Activated CD8-positive, alpha-beta memory T cell treated with anti-CD3 and anti-CD28 coated beads for 24 hours (primary cell): ENCODE results near the gene TP53BP1.
"Not testable (repeated sequence)": the region's sequence is repeated elsewhere in the genome, so short reads cannot be mapped to it uniquely, and the experiment has no call there.

Experiments used
- DNase-seq: peaks from one replicate; pipeline ENCODE4 v3.0.0-alpha.2; 2020

Gene TP53BP1

GRCh38 chr15:43410572-43411214, 82.3 kb downstream of the TP53BP1 start:
- no peak for DNase-seq

- no peak for DNase-seq
Measured at GRCh38 chr15:43408789-43409188, 84.2 kb downstream of the TP53BP1 start.

- DNase-seq, result no peak
Measured at GRCh38 chr15:43406808-43407207, 86.1 kb downstream of the TP53BP1 start.

- no peak for DNase-seq
Measured at GRCh38 chr15:43406189-43406588, 86.8 kb downstream of the TP53BP1 start.

GRCh38 chr15:43404130-43404529, 88.8 kb downstream of the TP53BP1 start:
- DNase-seq, result no peak

DNA sequence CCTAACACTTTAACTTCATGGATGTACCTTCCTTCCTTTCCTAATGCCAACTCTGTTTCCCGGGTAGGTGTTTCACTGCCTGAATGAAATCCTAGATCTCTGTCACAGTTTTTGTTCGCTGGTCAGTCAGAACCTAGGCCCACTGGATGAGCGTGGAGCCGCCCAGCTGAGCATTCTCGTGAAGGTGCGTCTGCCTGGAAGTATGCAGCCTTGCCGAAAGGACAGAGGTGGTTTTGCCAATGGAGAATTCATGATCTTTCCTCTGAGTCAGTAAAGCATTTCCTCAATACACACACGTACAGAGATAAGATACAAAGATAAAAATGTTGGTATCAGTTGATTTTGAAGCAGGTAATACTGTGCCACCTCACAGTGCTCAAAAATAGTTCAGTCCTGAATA, 89.3 kb downstream of the TP53BP1 start:
- no peak for DNase-seq

- DNase-seq, result no peak
Measured at GRCh38 chr15:43402255-43402654, 90.7 kb downstream of the TP53BP1 start.

DNA sequence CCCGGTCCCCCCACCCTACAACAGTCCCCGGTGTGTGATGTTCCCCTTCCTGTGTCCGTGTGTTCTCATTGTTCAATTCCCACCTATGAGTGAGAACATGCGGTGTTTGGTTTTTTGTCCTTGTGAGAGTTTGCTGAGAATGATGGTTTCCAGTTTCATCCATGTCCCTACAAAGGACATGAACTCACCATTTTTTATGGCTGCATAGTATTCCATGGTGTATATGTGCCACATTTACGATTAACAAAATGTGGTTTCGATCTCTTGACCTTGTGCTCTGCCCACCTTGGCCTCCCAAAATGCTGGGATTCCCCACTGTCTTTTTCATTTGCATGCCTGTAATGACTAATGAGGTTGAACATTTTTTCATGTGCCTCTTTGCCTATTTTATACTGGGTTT, 99.4 kb downstream of the TP53BP1 start:
- not testable (repeated sequence) for DNase-seq

DNA sequence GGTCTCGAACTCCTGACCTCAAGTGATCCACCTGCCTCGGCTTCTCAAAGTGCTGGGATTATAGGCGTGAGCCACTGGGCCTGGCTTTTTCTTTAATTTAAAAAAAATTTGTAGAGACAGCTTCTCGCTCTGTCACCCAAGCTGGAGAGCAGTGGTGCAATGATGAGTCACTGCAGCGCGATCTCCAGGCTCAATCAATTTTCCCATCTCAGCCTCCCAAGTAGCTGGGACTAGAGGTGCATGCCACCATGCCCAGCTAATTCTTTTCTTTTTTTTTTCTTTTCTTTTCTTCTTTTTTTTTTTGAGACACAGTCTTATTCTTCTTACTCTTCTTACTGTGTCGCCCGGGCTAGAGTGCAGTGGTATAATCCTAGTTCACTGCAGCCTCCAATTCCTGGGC, 102.2 kb downstream of the TP53BP1 start:
- DNase-seq, result no peak

GRCh38 chr15:43383070-43383469, 109.9 kb downstream of the TP53BP1 start:
- DNase-seq, result no peak

DNA sequence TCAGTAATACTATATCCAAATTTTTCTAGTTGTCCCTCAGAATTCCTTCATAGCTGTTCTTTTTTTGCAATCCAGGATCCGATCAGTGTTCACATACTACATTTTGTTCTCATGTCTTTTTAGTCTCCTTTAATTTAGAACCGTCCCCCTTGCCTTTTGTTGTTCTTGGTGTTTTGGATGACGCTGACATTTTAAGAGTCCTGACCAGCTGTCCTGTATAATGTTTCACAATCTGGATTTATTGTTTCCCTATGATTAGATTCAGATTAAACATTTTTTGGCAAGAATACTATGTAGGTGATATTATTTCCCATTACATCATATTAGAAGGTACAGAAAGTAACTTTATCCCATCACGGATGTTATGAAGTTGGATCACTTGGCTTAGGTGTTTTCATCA, 110.6 kb downstream of the TP53BP1 start:
- no peak for DNase-seq

GRCh38 chr15:43378601-43379000, 114.4 kb downstream of the TP53BP1 start:
- no peak for DNase-seq

- DNase-seq, result peak; percentile 59
Measured at GRCh38 chr15:43376017-43376705, 116.8 kb downstream of the TP53BP1 start.

DNA sequence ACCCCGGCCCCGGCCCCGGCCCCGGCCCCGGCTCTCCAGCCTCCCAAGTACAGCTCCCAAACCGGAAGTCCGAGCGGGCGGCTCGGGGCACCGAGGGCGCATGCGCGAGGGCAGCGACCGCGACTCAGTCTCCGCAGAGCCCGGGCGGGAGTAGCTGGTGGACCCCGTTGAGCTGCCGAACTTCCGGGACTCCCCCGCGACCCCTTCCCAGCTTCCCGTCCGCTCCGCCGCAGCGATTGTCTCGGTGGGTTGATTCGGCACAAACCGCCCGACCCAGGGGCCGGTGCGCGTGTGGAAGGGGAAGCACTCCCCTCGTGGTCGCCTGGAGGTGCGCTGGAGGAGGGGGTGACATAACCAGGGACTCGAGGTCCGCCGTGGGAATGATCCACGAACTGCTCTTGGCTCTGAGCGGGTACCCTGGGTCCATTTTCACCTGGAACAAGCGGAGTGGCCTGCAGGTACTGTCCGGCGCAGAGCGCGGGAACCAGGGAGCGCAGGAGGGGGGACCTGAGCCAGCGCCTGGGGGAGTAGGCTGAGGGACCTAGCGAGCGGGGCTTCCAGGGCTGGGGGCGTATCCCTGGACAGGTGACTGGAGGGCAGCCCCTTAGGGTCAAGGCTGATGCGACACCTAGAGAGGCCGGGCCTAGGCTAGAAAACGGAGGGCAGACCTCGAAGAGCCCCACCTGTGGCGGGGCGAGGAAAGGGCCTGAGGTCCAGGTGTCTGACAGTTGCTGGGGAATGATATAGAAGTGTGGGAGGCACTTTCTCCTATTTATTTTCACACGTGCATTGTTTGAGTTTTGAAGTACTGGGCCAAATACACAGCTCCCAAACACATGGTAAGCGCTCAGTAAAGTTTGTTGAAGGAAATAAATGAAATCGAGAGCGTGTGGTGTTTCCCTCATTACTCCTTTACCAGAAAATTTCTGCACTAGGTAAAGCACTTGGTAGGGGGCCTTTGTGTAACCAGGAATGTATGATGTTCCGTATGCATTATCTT, 121.7 kb downstream of the TP53BP1 start, which contains the start of the genes TUBGCP4 and ZSCAN29:
TSS of gene TUBGCP4 (plus strand) at position 127 of the 1,000 bp plus-strand sequence. CDS start at position 381, 254 bp downstream.
TSS of gene ZSCAN29 (minus strand) at position 69 of the 1,000 bp plus-strand sequence. CDS start 1,130 bp downstream, outside the sequence.
- DNase-seq, result peak; percentile 93

- no peak for DNase-seq
Measured at GRCh38 chr15:43370310-43370974, 122.5 kb downstream of the TP53BP1 start.

- DNase-seq, result no peak
Measured at GRCh38 chr15:43361313-43361903, 131.5 kb downstream of the TP53BP1 start.

DNA sequence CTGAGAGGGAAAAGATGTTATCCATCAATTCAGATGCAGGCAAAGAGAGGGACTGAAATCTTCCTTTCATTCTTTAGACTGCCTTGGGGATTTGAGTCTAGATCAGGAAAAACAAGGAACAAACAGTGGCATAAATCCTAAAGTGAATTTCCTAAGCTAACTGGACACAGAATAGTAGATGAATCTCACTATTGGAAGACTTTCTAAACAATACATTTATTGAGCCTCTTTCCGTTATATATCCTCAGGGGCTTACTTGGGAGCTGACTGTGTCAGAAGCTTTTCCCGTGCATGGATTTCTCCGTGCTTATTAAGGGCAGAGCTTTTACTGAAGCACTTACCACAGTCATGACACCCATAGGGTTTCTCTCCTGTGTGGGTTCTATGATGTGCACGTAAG, 132.1 kb downstream of the TP53BP1 start:
- no peak for DNase-seq
